CD4-positive, alpha-beta T cell treated with Interleukin-6 for 4 hours (primary cell): ENCODE data around the gene HYDIN.

Experiments
- DNase-seq: peaks from one replicate; pipeline ENCODE4 v3.0.0-alpha.2; 2020; ENCODE audit warnings: mixed read lengths

Gene HYDIN

GRCh38 chr16:70758786-70759185, 471.7 kb downstream of the HYDIN start:
- DNase-seq = no peak
